ENCODE results near the gene GLI1. TPM values are rescaled to one million over a fixed set of nuclear protein-coding genes. Genes with fewer than 3 reads are reported as not detected.

The GLI1 gene
- total and polyA plus RNA-seq, 8 donors: 1.9 to 38.3 (median 30.0) TPM

GRCh38 chr12:57476162-57476992 lies 16.8 kb downstream of the GLI1 start:
- peak overlapping the region; percentile 71 to 95 for H3K27ac ChIP-seq

GRCh38 chr12:57476993-57477709 lies 17.6 kb downstream of the GLI1 start:
- DNase-seq (no peak), ATAC-seq (no peak)
- peaks cover 24 to 44% of the 10 kb centered on the region in 2 donors for H3K27me3 ChIP-seq
- peaks cover 0 to 66% of the 10 kb centered on the region in 2 donors for H3K4me1 ChIP-seq
- H3K36me3 ChIP-seq: peaks cover 0 to 33% of the 10 kb centered on the region in 2 donors
- peak overlapping the region; percentile 22 to 64 for H3K4me3 ChIP-seq
- H3K9me3 ChIP-seq: no peaks in the 10 kb centered on the region
- intact Hi-C loops (cut with DNase I): no loop called here
- peak overlapping the region; percentile 71 to 95 for H3K27ac ChIP-seq
- TF ChIP-seq CTCF (IDR thresholded peaks at IDR 0.05): no peak

More at GRCh38 chr12:57476162-57476992, 16.8 kb downstream of the GLI1 start:
- ATAC-seq: peak; percentile 27
- Histone ChIP-seq H3K27me3 (peaks cover 24 to 49% of the 10 kb centered on the region in 2 donors), H3K4me3 (peak overlapping the region; percentile 22 to 64), H3K4me1 (peaks cover 0 to 66% of the 10 kb centered on the region in 2 donors), H3K36me3 (peaks cover 0 to 41% of the 10 kb centered on the region in 2 donors), H3K9me3 (no peaks in the 10 kb centered on the region)
- DNase-seq: peak in 2 of 4 donors; percentile 55 to 88
- intact Hi-C loops (cut with DNase I): no loop called here
- TF ChIP-seq CTCF (IDR thresholded peaks at IDR 0.05): peak in 1 of 2 donors; percentile 37

- intact Hi-C loops (cut with DNase I): no loop called here
- H3K9me3 ChIP-seq: no peaks in the 10 kb centered on the region
- ATAC-seq: peak; percentile 49
- peak overlapping the region; percentile 22 to 64 for H3K4me3 ChIP-seq
- peaks cover 24 to 37% of the 10 kb centered on the region in 2 donors for H3K27me3 ChIP-seq
- peak in 1 of 4 donors; percentile 63 for DNase-seq
- H3K27ac ChIP-seq: peak overlapping the region; percentile 71 to 95
- TF ChIP-seq CTCF (IDR thresholded peaks at IDR 0.05): no peak
- H3K36me3 ChIP-seq: peaks cover 0 to 26% of the 10 kb centered on the region in 2 donors
- H3K4me1 ChIP-seq: peaks cover 0 to 66% of the 10 kb centered on the region in 2 donors
Measured at GRCh38 chr12:57477710-57478681, 18.4 kb downstream of the GLI1 start.

GRCh38 chr12:57479043-57479375 lies 19.4 kb downstream of the GLI1 start:
- DNase-seq: no peak
- Histone ChIP-seq H3K27me3 (peaks cover 24 to 28% of the 10 kb centered on the region in 2 donors), H3K27ac (peak overlapping the region; percentile 71 to 95), H3K9me3 (no peaks in the 10 kb centered on the region), H3K4me3 (peak overlapping the region in 1 of 2 donors; percentile 64), H3K4me1 (peaks cover 0 to 63% of the 10 kb centered on the region in 2 donors), H3K36me3 (peaks cover 0 to 16% of the 10 kb centered on the region in 2 donors)
- no peak for ATAC-seq
- intact Hi-C loops (cut with DNase I): no loop called here
- no peak for TF ChIP-seq CTCF (IDR thresholded peaks at IDR 0.05)

Measured in left lung (tissue), 10 donors.